Chondrocyte (in vitro differentiated cells): ENCODE measurements around the gene AHDC1. TPM values are rescaled to one million over a fixed set of nuclear protein-coding genes. Genes with fewer than 3 reads are reported as not detected.
"Not testable (repeated sequence)": the region's sequence is repeated elsewhere in the genome, so short reads cannot be mapped to it uniquely, and the experiment has no call there.

ENCODE experiments used
- DNase-seq: peaks from one replicate; pipeline ENCODE4 v3.0.0; 2021; ENCODE audit warnings: mixed read lengths, low spot score
- H3K27ac Mint-ChIP-seq: one replicate; pipeline ENCODE4 v1.8.0; 2021; ENCODE audit warnings: mild to moderate bottlenecking, moderate library complexity, mixed read lengths; ENCODE audit not compliant: unreplicated experiment
- H3K27me3 Mint-ChIP-seq: 2 replicates; pipeline ENCODE4 v1.8.0; 2021; ENCODE audit warnings: low read depth, mixed read lengths
- H3K36me3 Mint-ChIP-seq: 2 replicates; pipeline ENCODE4 v1.8.0; 2021; ENCODE audit warnings: low read depth, mixed read lengths
- H3K4me1 Mint-ChIP-seq: 2 replicates; pipeline ENCODE4 v1.8.0; 2021; ENCODE audit warnings: low read depth, mild to moderate bottlenecking, mixed read lengths
- H3K4me3 Mint-ChIP-seq: one replicate; pipeline ENCODE4 v1.8.0; 2021; ENCODE audit warnings: mild to moderate bottlenecking, moderate library complexity, mixed read lengths; ENCODE audit not compliant: unreplicated experiment
- H3K9me3 Mint-ChIP-seq: 2 replicates; pipeline ENCODE4 v1.8.0; 2021; ENCODE audit warnings: low read depth, mixed read lengths
- CTCF ChIP-seq: fragments of 200-600 bp; sonication (generic); IDR thresholded peaks from 2 replicates; pipeline ENCODE4 v1.5.0; 2021; ENCODE audit warnings: antibody characterized with exemption, mild to moderate bottlenecking, moderate library complexity
- total RNA-seq: library from RNA; stranded (reverse); gene quantifications from 3 replicates; pipeline ENCODE4 v1.2.1, GENCODE V29; 2021

Gene AHDC1
- total RNA-seq, 1 donor from 2014 or later, result 61.8 TPM

GRCh38 chr1:27554759-27555699 lies 48.9 kb downstream of the AHDC1 start:
- DNase-seq, result no peak
- peak overlapping the region; percentile 90 for H3K27ac Mint-ChIP-seq

GRCh38 chr1:27554293-27554692 lies 49.7 kb downstream of the AHDC1 start:
- DNase-seq, result no peak
- no peak for TF ChIP-seq CTCF
- H3K4me1 Mint-ChIP-seq, result peaks cover 43% of the 10 kb centered on the region
- no peak overlapping the region for H3K4me3 Mint-ChIP-seq
- peaks cover 8% of the 10 kb centered on the region for H3K36me3 Mint-ChIP-seq
- H3K27me3 Mint-ChIP-seq, result no peaks in the 10 kb centered on the region
- no peaks in the 10 kb centered on the region for H3K9me3 Mint-ChIP-seq
- H3K27ac Mint-ChIP-seq, result peak overlapping the region; percentile 90

More at GRCh38 chr1:27554759-27555699, 48.9 kb downstream of the AHDC1 start:
- Mint-ChIP-seq H3K27me3 (no peaks in the 10 kb centered on the region), H3K4me1 (peaks cover 50% of the 10 kb centered on the region), H3K36me3 (peaks cover 8% of the 10 kb centered on the region), H3K4me3 (no peak overlapping the region), H3K9me3 (no peaks in the 10 kb centered on the region)
- no peak for TF ChIP-seq CTCF

- Mint-ChIP-seq H3K4me1 (peaks cover 41% of the 10 kb centered on the region), H3K27ac (peak overlapping the region; percentile 81)
- H3K9me3 Mint-ChIP-seq, DNase-seq, H3K36me3 Mint-ChIP-seq, H3K4me3 Mint-ChIP-seq, H3K27me3 Mint-ChIP-seq: not testable (repeated sequence)
These were observed 50.1 kb downstream of the AHDC1 start for GRCh38 chr1:27553823-27554222.

- Mint-ChIP-seq H3K27ac (peak overlapping the region; percentile 51), H3K36me3 (peaks cover 8% of the 10 kb centered on the region), H3K4me3 (no peak overlapping the region), H3K9me3 (no peaks in the 10 kb centered on the region), H3K27me3 (no peaks in the 10 kb centered on the region), H3K4me1 (peaks cover 35% of the 10 kb centered on the region)
- DNase-seq, result no peak
- peak; percentile 35 for TF ChIP-seq CTCF
These were observed 51.0 kb downstream of the AHDC1 start for GRCh38 chr1:27552911-27553420.

GRCh38 chr1:27551953-27552312 lies 52.0 kb downstream of the AHDC1 start:
- Mint-ChIP-seq H3K36me3 (peaks cover 10% of the 10 kb centered on the region), H3K27ac (no peak overlapping the region), H3K4me1 (peaks cover 25% of the 10 kb centered on the region)

More at GRCh38 chr1:27551953-27552312, 52.0 kb downstream of the AHDC1 start:
- no peak for TF ChIP-seq CTCF
- Mint-ChIP-seq H3K9me3 (no peaks in the 10 kb centered on the region), H3K27me3 (no peaks in the 10 kb centered on the region), H3K4me3 (no peak overlapping the region)
- DNase-seq, result no peak
